K562 (cell line): ENCODE measurements around the gene KLHL30. TPM values are rescaled to one million over a fixed set of nuclear protein-coding genes. Genes with fewer than 3 reads are reported as not detected.

Experiments
- ATAC-seq: fragments of 200-7000 bp; cut with Tn5 transposase; 3 replicates; pipeline ENCODE4 v1.9.1; 2020; ENCODE audit warnings: moderate library complexity
- BruUV-seq: library from RNA; stranded (reverse); fragments of 400-500 nt; replicated peaks from 2 replicates; lab custom pipeline; 2021; lab: Mats Ljungman, UMichigan
- CTCF ChIA-PET: fragments of 300-600 bp; formaldehyde crosslinking; extraction: SDS; loops from one replicate; lab custom pipeline; 2021; ENCODE audit warnings: low intra/inter-chr PET ratio; lab: Yijun Ruan, JAX
- POLR2A ChIA-PET: fragments of 300-600, 350-650 bp; sonication (Branson Sonifier 250); formaldehyde crosslinking; extraction: SDS; loops from one replicate; lab custom pipeline; 2021; ENCODE audit warnings: antibody characterized with exemption, inconsistent platforms; lab: Yijun Ruan, JAX
- DNase-seq, 4 experiments: peaks; one replicate each; pipeline versions ENCODE4 v3.0.0 to v3.0.0-alpha.2; 2011 to 2018; ENCODE audit warnings: low spot score in 3 of 4, mixed read lengths in 3 of 4; ENCODE audit errors: extremely low read depth in 1 of 4
- FAIRE-seq: peaks from 2 replicates; lab custom pipeline; 2011; peaks lifted over from hg19 to GRCh38; lab: Jason Lieb, UNC
- H2AFZ ChIP-seq: 2 replicates; pipeline ENCODE4 v1.6.0; 2011; ENCODE audit warnings: low read depth, low read length, control low read depth, inconsistent platforms
- H3K27ac ChIP-seq: fragments of 200-600 bp; 3 replicates; pipeline ENCODE4 v1.8.0; 2011; ENCODE audit warnings: low read depth, mild to moderate bottlenecking, control low read depth, inconsistent platforms, low read length, moderate library complexity, mixed read lengths; ENCODE audit errors: extremely low read depth
- H3K27me3 ChIP-seq, 2 experiments: fragments of 300-600 bp in 1 of 2; 2 replicates in 1 of 2; 3 replicates in 1 of 2; pipeline versions ENCODE4 v1.6.0 to v1.8.0; 2011; ENCODE audit warnings: inconsistent platforms in 2 of 2, low read length in 2 of 2, mild to moderate bottlenecking in 1 of 2, mixed read lengths in 1 of 2, moderate library complexity in 1 of 2; ENCODE audit not compliant: control insufficient read depth in 2 of 2, insufficient read depth in 2 of 2
- H3K36me3 ChIP-seq: fragments of 300-600 bp; 3 replicates; pipeline ENCODE4 v1.8.0; 2011; ENCODE audit warnings: mild to moderate bottlenecking, low read length, inconsistent platforms; ENCODE audit not compliant: control insufficient read depth, insufficient read depth
- H3K4me1 ChIP-seq, 2 experiments: fragments of 200-600 bp in 1 of 2; replicated peaks in 1 of 2; 2 replicates in 1 of 2; 3 replicates in 1 of 2; pipeline versions ENCODE4 v1.5.1 to v1.8.0; 2011; ENCODE audit warnings: inconsistent platforms in 2 of 2, low read length in 2 of 2, mild to moderate bottlenecking in 1 of 2, mixed read lengths in 1 of 2, moderate library complexity in 1 of 2; ENCODE audit not compliant: control insufficient read depth in 2 of 2, insufficient read depth in 2 of 2
- H3K4me2 ChIP-seq: 2 replicates; pipeline ENCODE4 v1.6.1; 2011; ENCODE audit warnings: low read length, control low read depth, inconsistent platforms, mixed read lengths; ENCODE audit not compliant: insufficient read depth
- H3K4me3 ChIP-seq: fragments of 200-600 bp; sonication (generic), shearing (Covaris generic); 2 replicates; pipeline ENCODE4 v1.5.1; 2016; ENCODE audit warnings: control low read depth, inconsistent platforms
- H3K79me2 ChIP-seq: fragments of 200-600 bp; 3 replicates; pipeline ENCODE4 v1.8.0; 2011; ENCODE audit warnings: low read length, inconsistent platforms; ENCODE audit not compliant: control insufficient read depth, insufficient read depth
- H3K9ac ChIP-seq, 2 experiments: 2 replicates each; pipeline versions ENCODE4 v1.6.0 to v1.6.1; 2011; ENCODE audit warnings: low read depth in 2 of 2, low read length in 2 of 2, control low read depth in 1 of 2, inconsistent platforms in 1 of 2, mild to moderate bottlenecking in 1 of 2, mixed read lengths in 1 of 2; ENCODE audit not compliant: insufficient read depth in 1 of 2
- H3K9me1 ChIP-seq: one replicate; pipeline ENCODE4 v1.6.0; 2011; ENCODE audit warnings: inconsistent platforms, mild to moderate bottlenecking, low read length, moderate library complexity; ENCODE audit not compliant: control insufficient read depth, insufficient read depth
- H3K9me3 ChIP-seq: replicated peaks from 2 replicates; pipeline ENCODE4 v1.5.1; 2011; ENCODE audit warnings: low read depth, low read length, inconsistent platforms; ENCODE audit not compliant: control insufficient read depth, insufficient read depth
- H4K20me1 ChIP-seq: replicated peaks from 2 replicates; pipeline ENCODE4 v1.6.1; 2011; ENCODE audit warnings: low read length, inconsistent platforms, mixed read lengths; ENCODE audit not compliant: control insufficient read depth, insufficient read depth
- BRD9 ChIP-seq: fragments of 450-650 bp; IDR thresholded peaks from 2 replicates; pipeline ENCODE4 v1.6.1; 2018; ENCODE audit warnings: low read depth; ENCODE audit not compliant: partially characterized antibody
- CAMTA2 ChIP-seq: fragments of 250-450 bp; sonication (Bioruptor Pico); conservative IDR thresholded peaks from 2 replicates; pipeline ENCODE4 v1.5.1; 2022
- MXI1 ChIP-seq: IDR thresholded peaks from 2 replicates; pipeline ENCODE4 v1.6.1; 2011; ENCODE audit warnings: low read depth, mild to moderate bottlenecking, improper control_type of control experiment, low read length
- POLR2G ChIP-seq: fragments of 200-400 bp; formaldehyde crosslinking; IDR thresholded peaks from 2 replicates; pipeline ENCODE4 v1.6.1; 2017; ENCODE audit warnings: low read depth, mild to moderate bottlenecking, antibody characterized with exemption, low read length, moderate library complexity
- PREB ChIP-seq: sonication (generic); formaldehyde crosslinking; IDR thresholded peaks from 2 replicates; pipeline ENCODE4 v1.8.1; 2023; ENCODE audit warnings: mild to moderate bottlenecking, missing genetic modification reagents
- TCF7L2 ChIP-seq: fragments of 150-350 bp; IDR thresholded peaks from 2 replicates; pipeline ENCODE4 v1.6.1; 2016; ENCODE audit warnings: low read depth, mild to moderate bottlenecking, low read length, moderate library complexity
- WGBS: fragments of 100-300 bp; shearing (Covaris generic); methylation state at CpG from one replicate; pipeline ENCODE4 v1.1.6; 2016; ENCODE audit warnings: low coverage, mixed read lengths; ENCODE audit not compliant: insufficient coverage; ENCODE audit errors: missing lambda C conversion rate; 5-methylcytosine and 5-hydroxymethylcytosine counted together
- in situ Hi-C: fragments of 300-500 bp; cut with MboI; formaldehyde crosslinking; loops from 4 replicates; pipeline ENCODE4 v1.15.0; 2018; ENCODE audit warnings: inconsistent platforms, mixed read lengths
- intact Hi-C: fragments of 100-400 bp; cut with micrococcal nuclease; formaldehyde crosslinking; loops from 2 replicates; pipeline ENCODE4 v1.14.2; 2022
- polyA plus RNA-seq, 8 experiments: library from polyadenylated mRNA; depleted of rRNA in 4 of 8; stranded (reverse) in 5 of 8; unstranded in 3 of 8; fragments of >200 nt; fragmentation: Nextera tagmentation in 2 of 8; fragmentation: Illumina TruSeq in 1 of 8; extraction: Ambion mirVana in 2 of 8; extraction: Trizol in 1 of 8; gene quantifications; 2 replicates each; pipeline versions ENCODE4 v1.2.1 to v1.2.3, GENCODE V29; 2011 to 2014; ENCODE audit warnings: inconsistent platforms in 1 of 8, missing spikeins in 1 of 8
- total RNA-seq, 7 experiments: library from RNA; depleted of rRNA in 6 of 7; stranded (reverse); fragments of >200 nt in 6 of 7; fragmentation: Illumina TruSeq in 2 of 7; extraction: Trizol in 2 of 7; gene quantifications; 2 replicates each; pipeline versions ENCODE4 v1.2.1 to v1.2.3, GENCODE V29; 2011 to 2021; ENCODE audit warnings: low replicate concordance in 1 of 7
- TF ChIP-seq, protein P1 (sequence below): fragments of 450-650 bp; IDR thresholded peaks from 2 replicates; pipeline ENCODE4 v1.6.1; 2018; ENCODE audit not compliant: partially characterized antibody

The KLHL30 gene
- total and polyA plus RNA-seq, 9 of the 15 experiments (the other 6 are each of a cell fraction or from before 2014, with no cell fraction given) = 0.04 TPM; not detected in 8

DNA sequence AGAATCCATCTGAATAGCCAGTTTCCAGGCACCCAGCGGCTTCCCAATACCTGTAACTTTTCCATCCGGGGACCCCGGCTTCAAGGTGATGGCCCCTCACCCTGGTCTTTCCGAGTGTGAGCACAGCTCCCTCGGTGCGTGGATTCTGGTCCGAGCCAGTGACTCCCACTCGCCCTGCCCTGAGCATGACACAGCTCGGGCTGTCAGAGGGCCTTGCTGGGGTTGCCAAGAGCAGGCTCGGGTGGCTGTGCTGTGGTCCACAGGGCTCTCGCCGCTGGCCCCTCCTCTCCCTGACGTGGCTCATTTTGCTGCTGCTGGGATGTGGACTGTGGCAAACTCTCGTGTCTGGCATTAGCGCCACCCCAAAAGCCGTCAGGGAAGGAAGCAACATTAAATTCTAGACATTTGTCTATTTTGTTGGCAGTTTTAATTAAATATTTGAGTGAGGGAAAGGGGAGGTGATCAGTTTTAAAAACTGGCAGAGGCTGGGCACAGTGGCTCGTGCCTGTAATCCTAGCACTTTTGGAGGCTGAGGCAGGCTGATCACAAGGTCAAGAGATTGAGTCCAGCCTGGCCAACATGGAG is 43.9 kb upstream of the KLHL30 start:
- H3K36me3 ChIP-seq = peaks cover 17% of the 10 kb centered on the region; the same call in 2 of the 3 replicates
- no peaks in the 10 kb centered on the region for H4K20me1 ChIP-seq
- TF ChIP-seq BRD9 = no peak
- TF ChIP-seq, protein P1, sequence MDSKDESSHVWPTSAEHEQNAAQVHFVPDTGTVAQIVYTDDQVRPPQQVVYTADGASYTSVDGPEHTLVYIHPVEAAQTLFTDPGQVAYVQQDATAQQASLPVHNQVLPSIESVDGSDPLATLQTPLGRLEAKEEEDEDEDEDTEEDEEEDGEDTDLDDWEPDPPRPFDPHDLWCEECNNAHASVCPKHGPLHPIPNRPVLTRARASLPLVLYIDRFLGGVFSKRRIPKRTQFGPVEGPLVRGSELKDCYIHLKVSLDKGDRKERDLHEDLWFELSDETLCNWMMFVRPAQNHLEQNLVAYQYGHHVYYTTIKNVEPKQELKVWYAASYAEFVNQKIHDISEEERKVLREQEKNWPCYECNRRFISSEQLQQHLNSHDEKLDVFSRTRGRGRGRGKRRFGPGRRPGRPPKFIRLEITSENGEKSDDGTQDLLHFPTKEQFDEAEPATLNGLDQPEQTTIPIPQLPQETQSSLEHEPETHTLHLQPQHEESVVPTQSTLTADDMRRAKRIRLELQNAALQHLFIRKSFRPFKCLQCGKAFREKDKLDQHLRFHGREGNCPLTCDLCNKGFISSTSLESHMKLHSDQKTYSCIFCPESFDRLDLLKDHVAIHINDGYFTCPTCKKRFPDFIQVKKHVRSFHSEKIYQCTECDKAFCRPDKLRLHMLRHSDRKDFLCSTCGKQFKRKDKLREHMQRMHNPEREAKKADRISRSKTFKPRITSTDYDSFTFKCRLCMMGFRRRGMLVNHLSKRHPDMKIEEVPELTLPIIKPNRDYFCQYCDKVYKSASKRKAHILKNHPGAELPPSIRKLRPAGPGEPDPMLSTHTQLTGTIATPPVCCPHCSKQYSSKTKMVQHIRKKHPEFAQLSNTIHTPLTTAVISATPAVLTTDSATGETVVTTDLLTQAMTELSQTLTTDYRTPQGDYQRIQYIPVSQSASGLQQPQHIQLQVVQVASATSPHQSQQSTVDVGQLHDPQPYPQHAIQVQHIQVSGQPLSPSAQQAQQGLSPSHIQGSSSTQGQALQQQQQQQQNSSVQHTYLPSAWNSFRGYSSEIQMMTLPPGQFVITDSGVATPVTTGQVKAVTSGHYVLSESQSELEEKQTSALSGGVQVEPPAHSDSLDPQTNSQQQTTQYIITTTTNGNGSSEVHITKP = no peak
- peak; percentile 47; the same call in 1 of the 2 replicates for TF ChIP-seq POLR2G
- no peak for TF ChIP-seq TCF7L2
- TF ChIP-seq MXI1 = no peak
- TF ChIP-seq PREB = no peak
- TF ChIP-seq CAMTA2 (CRISPR knock-in tag) = no peak
- 92% methylated on average over 12 of the region's 17 CpGs for WGBS
- no peak for FAIRE-seq
- in situ Hi-C loops (no loop called here), intact Hi-C loops (no loop called here)
- no TSS peak for BruUV-seq
- ChIA-PET POLR2A (interaction anchor here (0.5 to 0.6 kb wide), 2 partner anchors 189 to 190 kb away, joined by 3 read pairs; no protein-coding TSS in a partner anchor), CTCF (no interaction called here)
- peaks cover 6 to 15% of the 10 kb centered on the region in 2 experiments; a peak in 3 of 5 replicates for H3K4me1 ChIP-seq
- no peaks in the 10 kb centered on the region for H3K27me3 ChIP-seq
- DNase-seq = no peak
- no peak overlapping the region for H3K4me3 ChIP-seq
- no peak for ATAC-seq
- H3K27ac ChIP-seq = no peak overlapping the region
- H3K9me1 ChIP-seq = peaks cover 3% of the 10 kb centered on the region
- no peaks in the 10 kb centered on the region for H3K9me3 ChIP-seq
- H3K9ac ChIP-seq = peak overlapping the region in 1 of 2 experiments; percentile 9; a peak in 1 of 4 replicates
- H2AFZ ChIP-seq = no peak overlapping the region
- H3K79me2 ChIP-seq = no peaks in the 10 kb centered on the region
- H3K4me2 ChIP-seq = no peak overlapping the region
